Transverse colon (tissue), 3 donors: ENCODE measurements around the gene GPR119.

ENCODE experiments used
- EP300 ChIP-seq: sonication (generic); formaldehyde crosslinking; IDR thresholded peaks from one replicate; pipeline ENCODE4 v1.6.1; 2017; ENCODE audit warnings: antibody characterized with exemption, low read depth
- POLR2A ChIP-seq: fragments of 450-650 bp; IDR thresholded peaks from one replicate; pipeline ENCODE4 v1.6.1; 2016; ENCODE audit warnings: antibody characterized with exemption, mild to moderate bottlenecking, moderate library complexity
- TF ChIP-seq, protein P1 (sequence below), 5 experiments: fragments of 200-600 bp in 3 of 5; fragments of 450-650 bp in 2 of 5; sonication (generic) in 3 of 5; IDR thresholded peaks; 1 replicate in 2 of 5; 2 replicates in 3 of 5; pipeline ENCODE4 v1.5.1; 2016 to 2017; ENCODE audit warnings: antibody characterized with exemption in 5 of 5, inconsistent platforms in 3 of 5, mild to moderate bottlenecking in 2 of 5, moderate library complexity in 1 of 5

DNA sequence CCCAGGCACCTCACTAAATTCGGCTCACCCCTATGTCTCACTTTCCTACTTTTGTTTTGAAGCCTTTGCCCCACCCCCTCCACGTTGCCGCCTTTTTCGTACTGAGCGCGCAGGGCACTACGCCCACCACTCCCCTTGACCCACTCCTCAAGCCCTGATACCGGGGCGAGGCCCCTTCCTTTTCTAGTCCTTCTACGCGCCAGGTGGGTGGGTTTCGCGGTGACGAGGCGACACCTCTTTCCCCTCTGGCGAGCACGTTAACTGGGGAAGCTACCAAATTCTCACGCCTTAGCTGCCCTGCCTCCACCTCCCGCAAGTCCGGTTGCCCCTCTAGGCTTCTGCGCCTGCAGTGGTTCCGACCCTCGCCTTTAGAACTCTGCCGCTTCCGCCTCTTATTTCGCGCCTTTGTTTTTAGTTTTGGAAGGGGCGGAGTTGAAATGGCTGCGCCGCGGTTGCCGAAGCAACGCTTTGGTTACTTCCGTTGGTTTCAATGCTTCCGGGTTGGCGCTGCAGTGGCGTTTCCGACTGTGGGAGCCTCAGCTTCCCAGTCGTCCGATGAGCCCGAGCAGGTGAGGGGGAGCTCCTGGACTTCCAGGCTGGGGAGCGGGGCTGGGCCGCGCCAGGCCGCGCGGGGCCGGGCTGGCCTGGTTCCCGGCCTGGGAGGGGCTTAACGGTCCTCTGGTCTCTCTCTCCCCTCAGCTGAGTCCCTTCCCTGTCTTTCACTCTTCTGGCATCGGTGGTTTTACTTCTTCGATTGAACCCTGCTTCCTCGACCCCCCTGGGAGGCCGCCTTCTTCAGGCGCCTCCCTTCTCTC, 45.9 kb downstream of the GPR119 start, which contains the start of gene SLC25A14:
- TF ChIP-seq, protein P1, sequence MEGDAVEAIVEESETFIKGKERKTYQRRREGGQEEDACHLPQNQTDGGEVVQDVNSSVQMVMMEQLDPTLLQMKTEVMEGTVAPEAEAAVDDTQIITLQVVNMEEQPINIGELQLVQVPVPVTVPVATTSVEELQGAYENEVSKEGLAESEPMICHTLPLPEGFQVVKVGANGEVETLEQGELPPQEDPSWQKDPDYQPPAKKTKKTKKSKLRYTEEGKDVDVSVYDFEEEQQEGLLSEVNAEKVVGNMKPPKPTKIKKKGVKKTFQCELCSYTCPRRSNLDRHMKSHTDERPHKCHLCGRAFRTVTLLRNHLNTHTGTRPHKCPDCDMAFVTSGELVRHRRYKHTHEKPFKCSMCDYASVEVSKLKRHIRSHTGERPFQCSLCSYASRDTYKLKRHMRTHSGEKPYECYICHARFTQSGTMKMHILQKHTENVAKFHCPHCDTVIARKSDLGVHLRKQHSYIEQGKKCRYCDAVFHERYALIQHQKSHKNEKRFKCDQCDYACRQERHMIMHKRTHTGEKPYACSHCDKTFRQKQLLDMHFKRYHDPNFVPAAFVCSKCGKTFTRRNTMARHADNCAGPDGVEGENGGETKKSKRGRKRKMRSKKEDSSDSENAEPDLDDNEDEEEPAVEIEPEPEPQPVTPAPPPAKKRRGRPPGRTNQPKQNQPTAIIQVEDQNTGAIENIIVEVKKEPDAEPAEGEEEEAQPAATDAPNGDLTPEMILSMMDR (IDR thresholded peaks at IDR 0.05), result no peak
- TF ChIP-seq POLR2A (peak; percentile 40), EP300 (no peak)
